ENCODE results near the gene ZNF559.

ZNF559 gene

GRCh38 chr19:9354651-9355050, 30.7 kb downstream of the ZNF559 start:
- no peak for DNase-seq

- DNase-seq, result no peak
These were observed 38.9 kb downstream of the ZNF559 start, which contains the start of gene ZNF177 for GRCh38 chr19:9362905-9363304. Gene ZNF177 (plus strand): TSS chr19:9363013. CDS start chr19:9378312, 15,299 bp downstream.

- DNase-seq, result no peak
These were observed 47.0 kb downstream of the ZNF559 start for GRCh38 chr19:9370738-9371619.

- DNase-seq, result no peak
These were observed 57.4 kb downstream of the ZNF559 start for GRCh38 chr19:9381361-9381785.

All from CD4-positive, alpha-beta T cell treated with Interleukin-10 for 1 hour (primary cell).